DOHH2 (cell line): Measurements from ENCODE around the gene RIN2.

Source experiments
- H3F3A ChIP-seq: fragments of 200-600 bp; sonication (generic), shearing (Covaris generic); 2 replicates; pipeline ENCODE4 v1.6.0; 2016; ENCODE audit warnings: antibody characterized with exemption, mild to moderate bottlenecking; ENCODE audit not compliant: control insufficient read depth, insufficient read depth
- H3K27ac ChIP-seq: fragments of 200-600 bp; sonication (generic); 2 replicates; pipeline ENCODE4 v1.5.1; 2014; ENCODE audit warnings: low read depth, mild to moderate bottlenecking, low read length, moderate library complexity
- H3K27me3 ChIP-seq: fragments of 200-600 bp; sonication (generic); 2 replicates; pipeline ENCODE4 v1.6.1; 2014; ENCODE audit warnings: mild to moderate bottlenecking, low read length, mixed read lengths; ENCODE audit not compliant: control insufficient read depth
- H3K36me3 ChIP-seq: fragments of 200-600 bp; sonication (generic); 2 replicates; pipeline ENCODE4 v1.6.1; 2014; ENCODE audit warnings: mild to moderate bottlenecking, low read length, moderate library complexity, mixed read lengths; ENCODE audit not compliant: control insufficient read depth
- H3K4me1 ChIP-seq: fragments of 200-600 bp; sonication (generic); 2 replicates; pipeline ENCODE4 v1.6.1; 2014; ENCODE audit warnings: mild to moderate bottlenecking, low read length, mixed read lengths; ENCODE audit not compliant: control insufficient read depth
- H3K4me2 ChIP-seq: fragments of 200-600 bp; sonication (generic); 2 replicates; pipeline ENCODE4 v1.6.0; 2014; ENCODE audit warnings: mild to moderate bottlenecking, low read length, moderate library complexity
- H3K4me3 ChIP-seq: fragments of 200-600 bp; sonication (generic); 2 replicates; pipeline ENCODE4 v1.5.1; 2014; ENCODE audit warnings: mild to moderate bottlenecking, low read length, mixed read lengths
- H3K79me2 ChIP-seq: fragments of 200-600 bp; sonication (generic); 2 replicates; pipeline ENCODE4 v1.6.1; 2014; ENCODE audit warnings: mild to moderate bottlenecking, low read length, mixed read lengths; ENCODE audit not compliant: control insufficient read depth
- H3K9me2 ChIP-seq: fragments of 200-600 bp; sonication (generic); replicated peaks from 2 replicates; pipeline ENCODE4 v1.6.1; 2014; ENCODE audit warnings: mild to moderate bottlenecking, low read length, mixed read lengths; ENCODE audit not compliant: control insufficient read depth
- H3K9me3 ChIP-seq: fragments of 200-600 bp; sonication (generic); 2 replicates; pipeline ENCODE4 v1.6.1; 2014; ENCODE audit warnings: antibody characterized with exemption, low read length, mixed read lengths; ENCODE audit not compliant: control insufficient read depth, insufficient read depth
- H4K20me1 ChIP-seq: fragments of 200-600 bp; sonication (generic); 2 replicates; pipeline ENCODE4 v1.6.0; 2014; ENCODE audit warnings: low read depth, mild to moderate bottlenecking, antibody characterized with exemption, low read length, moderate library complexity; ENCODE audit not compliant: control insufficient read depth, insufficient read depth
- EZH2phosphoT487 ChIP-seq: fragments of 200-600 bp; sonication (generic); IDR thresholded peaks from 2 replicates; pipeline ENCODE4 v1.6.1; 2017; ENCODE audit warnings: borderline replicate concordance, mild to moderate bottlenecking, antibody characterized with exemption, low read length, moderate library complexity, mixed read lengths
- TF ChIP-seq, protein P1 (sequence below): fragments of 200-600 bp; sonication (generic); IDR thresholded peaks from one replicate; pipeline ENCODE4 v1.5.1; 2014; ENCODE audit warnings: antibody characterized with exemption, mild to moderate bottlenecking, low read depth, low read length; ENCODE audit not compliant: poor library complexity, severe bottlenecking

RIN2 gene

GRCh38 chr20:19785983-19786285, 27.9 kb downstream of the RIN2 start:
- H3K4me3 ChIP-seq = no peak overlapping the region
- no peak overlapping the region for H3K4me2 ChIP-seq
- no peaks in the 10 kb centered on the region for H3F3A ChIP-seq
- no peaks in the 10 kb centered on the region for H3K36me3 ChIP-seq
- no peaks in the 10 kb centered on the region for H4K20me1 ChIP-seq
- no peaks in the 10 kb centered on the region for H3K79me2 ChIP-seq
- TF ChIP-seq, protein P1, sequence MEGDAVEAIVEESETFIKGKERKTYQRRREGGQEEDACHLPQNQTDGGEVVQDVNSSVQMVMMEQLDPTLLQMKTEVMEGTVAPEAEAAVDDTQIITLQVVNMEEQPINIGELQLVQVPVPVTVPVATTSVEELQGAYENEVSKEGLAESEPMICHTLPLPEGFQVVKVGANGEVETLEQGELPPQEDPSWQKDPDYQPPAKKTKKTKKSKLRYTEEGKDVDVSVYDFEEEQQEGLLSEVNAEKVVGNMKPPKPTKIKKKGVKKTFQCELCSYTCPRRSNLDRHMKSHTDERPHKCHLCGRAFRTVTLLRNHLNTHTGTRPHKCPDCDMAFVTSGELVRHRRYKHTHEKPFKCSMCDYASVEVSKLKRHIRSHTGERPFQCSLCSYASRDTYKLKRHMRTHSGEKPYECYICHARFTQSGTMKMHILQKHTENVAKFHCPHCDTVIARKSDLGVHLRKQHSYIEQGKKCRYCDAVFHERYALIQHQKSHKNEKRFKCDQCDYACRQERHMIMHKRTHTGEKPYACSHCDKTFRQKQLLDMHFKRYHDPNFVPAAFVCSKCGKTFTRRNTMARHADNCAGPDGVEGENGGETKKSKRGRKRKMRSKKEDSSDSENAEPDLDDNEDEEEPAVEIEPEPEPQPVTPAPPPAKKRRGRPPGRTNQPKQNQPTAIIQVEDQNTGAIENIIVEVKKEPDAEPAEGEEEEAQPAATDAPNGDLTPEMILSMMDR = no peak
- TF ChIP-seq EZH2phosphoT487 = no peak
- no peak overlapping the region for H3K27ac ChIP-seq
- H3K27me3 ChIP-seq = peaks cover 2% of the 10 kb centered on the region
- H3K4me1 ChIP-seq = no peaks in the 10 kb centered on the region
- H3K9me2 ChIP-seq = no peaks in the 10 kb centered on the region
- no peaks in the 10 kb centered on the region for H3K9me3 ChIP-seq

GRCh38 chr20:19786311-19786710, 28.3 kb downstream of the RIN2 start:
- no peak overlapping the region for H3K27ac ChIP-seq

DNA sequence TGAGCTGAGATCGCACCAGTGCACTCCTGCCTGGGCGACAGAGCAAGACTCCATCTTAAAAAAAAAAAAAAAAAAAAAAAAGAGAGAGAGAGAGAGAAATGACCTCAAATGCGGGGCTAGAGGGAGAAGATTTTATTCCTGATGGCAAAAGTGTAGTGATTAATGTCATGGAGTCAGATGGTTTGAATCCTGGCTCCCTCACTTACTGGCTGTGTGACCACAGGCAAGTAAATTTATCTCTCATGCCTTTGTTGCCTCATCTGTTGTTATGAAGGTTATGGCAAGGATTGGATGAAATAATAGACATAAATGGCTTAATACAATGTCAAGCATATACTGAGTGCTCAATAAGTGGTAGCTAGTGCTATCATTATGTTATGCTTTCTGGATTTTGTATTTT, 29.3 kb downstream of the RIN2 start:
- Histone ChIP-seq H3K79me2 (no peaks in the 10 kb centered on the region), H3K9me2 (no peaks in the 10 kb centered on the region), H3K36me3 (no peaks in the 10 kb centered on the region), H3K4me3 (no peak overlapping the region), H3K4me1 (no peaks in the 10 kb centered on the region), H4K20me1 (no peaks in the 10 kb centered on the region), H3F3A (no peaks in the 10 kb centered on the region), H3K27me3 (no peaks in the 10 kb centered on the region), H3K27ac (no peak overlapping the region), H3K9me3 (no peaks in the 10 kb centered on the region), H3K4me2 (no peak overlapping the region)
- TF ChIP-seq, protein P1 = no peak
- TF ChIP-seq EZH2phosphoT487 = no peak

More at GRCh38 chr20:19786311-19786710, 28.3 kb downstream of the RIN2 start:
- Histone ChIP-seq H3K4me2 (no peak overlapping the region), H3K4me3 (no peak overlapping the region), H3K79me2 (no peaks in the 10 kb centered on the region), H3K4me1 (no peaks in the 10 kb centered on the region), H3K9me2 (no peaks in the 10 kb centered on the region), H3K9me3 (no peaks in the 10 kb centered on the region), H3F3A (no peaks in the 10 kb centered on the region), H4K20me1 (no peaks in the 10 kb centered on the region), H3K36me3 (no peaks in the 10 kb centered on the region), H3K27me3 (no peaks in the 10 kb centered on the region)
- TF ChIP-seq, protein P1 = no peak
- TF ChIP-seq EZH2phosphoT487 = no peak

GRCh38 chr20:19789009-19789408, 31.0 kb downstream of the RIN2 start:
- H3K4me3 ChIP-seq = no peak overlapping the region
- no peak overlapping the region for H3K27ac ChIP-seq
- no peaks in the 10 kb centered on the region for H3K27me3 ChIP-seq
- H3K36me3 ChIP-seq = no peaks in the 10 kb centered on the region
- no peaks in the 10 kb centered on the region for H4K20me1 ChIP-seq
- H3K9me2 ChIP-seq = no peaks in the 10 kb centered on the region
- no peaks in the 10 kb centered on the region for H3K9me3 ChIP-seq
- no peaks in the 10 kb centered on the region for H3F3A ChIP-seq
- no peaks in the 10 kb centered on the region for H3K4me1 ChIP-seq
- H3K79me2 ChIP-seq = no peaks in the 10 kb centered on the region
- H3K4me2 ChIP-seq = no peak overlapping the region
- TF ChIP-seq EZH2phosphoT487 = no peak
- TF ChIP-seq, protein P1 = no peak
